Right forelimb (tissue), 1 donor: Measurements from ENCODE around the gene SLC51B.
"Not testable (repeated sequence)": the region's sequence is repeated elsewhere in the genome, so short reads cannot be mapped to it uniquely, and the experiment has no call there.

Experiments used
- DNase-seq: peaks from one replicate; pipeline ENCODE4 v3.0.0-alpha.2; 2018

The SLC51B gene

DNA sequence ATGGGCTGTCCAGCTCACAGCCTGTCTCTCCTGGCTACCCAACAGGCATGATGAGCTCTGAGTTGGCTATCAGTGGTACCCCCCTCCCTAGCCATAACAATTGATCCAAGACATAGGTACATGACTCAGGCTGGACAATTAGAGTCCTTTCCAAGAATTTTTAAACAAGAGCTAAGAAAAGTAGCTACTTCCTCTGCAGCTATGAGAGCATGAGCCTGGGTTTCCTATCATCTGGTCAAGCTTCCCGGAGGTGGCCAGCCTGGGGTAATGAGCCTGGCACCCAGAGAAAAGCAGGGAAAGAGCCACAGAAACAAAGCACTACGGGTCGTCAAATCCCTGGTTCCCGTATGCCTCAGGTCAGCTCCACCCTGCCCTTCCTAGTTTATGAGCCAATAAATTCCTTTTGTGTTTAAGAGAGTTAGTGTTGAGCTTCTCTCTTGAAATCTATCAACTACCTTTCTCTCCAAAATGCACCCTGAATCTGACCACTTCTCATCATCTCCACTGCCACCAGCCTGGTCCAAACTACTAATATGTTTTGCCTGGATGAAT, 2.3 kb upstream of the SLC51B start:
- no peak for DNase-seq

DNA sequence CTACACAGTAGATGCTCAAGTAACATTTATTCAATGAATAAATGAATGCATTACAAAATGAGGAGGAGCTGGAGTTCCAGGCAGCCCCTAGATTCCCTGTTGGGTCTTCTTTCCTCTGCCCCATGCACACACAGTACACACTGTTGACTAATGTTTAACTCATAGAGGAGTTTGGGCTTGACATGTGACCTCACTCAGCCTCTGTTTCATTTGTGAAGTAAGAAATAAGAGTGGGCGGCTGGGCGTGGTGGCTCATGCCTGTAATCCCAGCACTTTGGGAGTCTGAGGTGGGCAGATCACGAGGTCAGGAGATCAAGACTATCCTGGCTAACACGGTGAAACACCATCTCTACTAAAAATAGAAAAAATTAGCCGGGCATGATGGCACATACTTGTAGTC, 969 bp upstream of the SLC51B start:
- not testable (repeated sequence) for DNase-seq

DNA sequence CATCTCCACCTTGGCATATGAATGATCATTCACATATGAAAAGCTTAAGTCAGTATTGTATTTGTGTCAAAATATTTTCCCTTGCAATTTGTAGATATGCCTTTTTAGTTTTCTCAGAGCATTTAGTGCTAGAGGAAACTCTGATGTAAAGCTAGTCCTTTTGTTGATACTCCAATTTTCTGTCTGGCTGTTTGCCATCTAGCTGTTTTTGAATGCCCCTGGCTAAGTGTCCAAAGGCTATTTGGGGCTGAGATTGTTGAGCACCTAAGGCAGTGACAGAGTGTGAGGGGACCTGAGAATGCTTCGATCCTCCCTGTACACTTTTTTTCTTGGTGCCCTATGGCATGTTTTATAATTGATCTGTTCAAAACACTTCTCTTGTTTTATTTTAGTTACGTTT, 3.1 kb downstream of the SLC51B start:
- no peak for DNase-seq

DNA sequence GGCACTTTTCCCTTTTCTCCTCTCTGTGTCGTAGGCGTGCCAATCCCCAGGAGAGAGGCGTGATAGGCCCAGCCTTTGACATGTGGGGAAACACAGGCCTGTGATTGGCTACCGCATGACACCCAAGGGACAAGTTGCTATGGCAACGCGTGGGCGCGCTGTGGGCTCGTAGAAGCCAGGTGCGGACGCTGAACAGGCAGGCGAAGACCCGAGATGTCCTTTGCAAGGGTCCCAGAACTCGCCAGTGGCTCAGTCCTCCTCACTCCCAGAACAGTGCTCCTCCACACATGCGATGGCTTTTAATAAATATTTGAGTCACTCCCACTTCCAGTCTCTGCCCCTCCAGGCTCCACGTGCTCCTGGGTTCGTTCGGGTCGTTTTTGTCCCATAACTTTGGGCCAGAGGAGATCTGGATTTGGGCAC, 4.2 kb downstream of the SLC51B start:
- DNase-seq: peak; percentile 87

DNA sequence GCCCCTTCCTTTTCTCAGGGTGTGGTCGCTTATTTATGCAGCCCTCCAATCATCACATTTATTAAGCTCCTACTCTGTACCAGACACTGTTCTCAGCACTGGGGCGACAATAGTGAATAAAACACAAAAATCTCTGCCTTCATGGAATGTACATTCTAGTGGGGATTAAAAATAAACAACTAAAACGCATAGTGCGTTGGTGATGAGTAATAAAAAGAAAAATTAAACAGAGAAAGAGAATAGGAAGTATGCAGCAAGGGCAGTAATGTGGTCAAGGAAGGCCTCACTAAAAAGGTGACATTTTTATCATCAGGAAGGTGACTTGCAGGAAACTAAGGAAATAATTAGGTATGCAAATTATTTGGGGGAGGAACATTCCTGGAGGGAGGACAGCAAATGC, 5.1 kb downstream of the SLC51B start:
- no peak for DNase-seq

DNA sequence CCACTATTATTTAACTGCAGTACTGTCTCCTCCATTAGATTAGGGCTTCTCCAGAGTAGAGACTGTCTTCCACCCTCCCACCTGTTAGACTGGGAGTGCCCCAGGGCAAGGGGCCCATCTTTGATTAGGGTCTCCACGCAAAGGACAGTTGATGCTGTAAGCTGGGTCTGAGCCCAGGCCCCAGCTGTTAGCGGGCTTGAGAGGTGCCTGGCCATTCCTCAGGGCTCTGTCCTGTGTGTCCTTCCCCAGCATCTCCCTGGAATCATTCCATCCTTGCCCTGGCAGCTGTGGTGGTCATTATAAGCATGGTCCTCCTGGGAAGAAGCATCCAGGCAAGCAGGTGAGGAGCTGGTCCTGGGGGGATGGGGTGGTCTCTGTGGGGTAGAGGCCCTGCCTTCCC, 6.1 kb downstream of the SLC51B start:
- DNase-seq: no peak

DNA sequence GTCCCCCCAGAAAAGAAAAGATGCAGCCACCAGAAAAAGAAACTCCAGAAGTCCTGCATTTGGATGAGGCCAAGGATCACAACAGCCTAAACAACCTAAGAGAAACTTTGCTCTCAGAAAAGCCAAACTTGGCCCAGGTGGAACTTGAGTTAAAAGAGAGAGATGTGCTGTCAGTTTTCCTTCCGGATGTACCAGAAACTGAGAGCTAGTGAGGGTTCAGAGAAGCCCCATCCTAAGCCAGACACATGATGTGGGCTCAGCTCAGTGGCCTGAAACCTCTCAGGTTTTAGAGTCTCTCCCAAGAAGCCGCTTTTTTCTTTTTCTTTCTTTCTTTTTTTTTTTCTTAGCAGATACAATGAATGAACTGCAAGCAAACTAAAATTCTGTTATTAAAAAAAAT, 7.8 kb downstream of the SLC51B start:
- no peak for DNase-seq

DNA sequence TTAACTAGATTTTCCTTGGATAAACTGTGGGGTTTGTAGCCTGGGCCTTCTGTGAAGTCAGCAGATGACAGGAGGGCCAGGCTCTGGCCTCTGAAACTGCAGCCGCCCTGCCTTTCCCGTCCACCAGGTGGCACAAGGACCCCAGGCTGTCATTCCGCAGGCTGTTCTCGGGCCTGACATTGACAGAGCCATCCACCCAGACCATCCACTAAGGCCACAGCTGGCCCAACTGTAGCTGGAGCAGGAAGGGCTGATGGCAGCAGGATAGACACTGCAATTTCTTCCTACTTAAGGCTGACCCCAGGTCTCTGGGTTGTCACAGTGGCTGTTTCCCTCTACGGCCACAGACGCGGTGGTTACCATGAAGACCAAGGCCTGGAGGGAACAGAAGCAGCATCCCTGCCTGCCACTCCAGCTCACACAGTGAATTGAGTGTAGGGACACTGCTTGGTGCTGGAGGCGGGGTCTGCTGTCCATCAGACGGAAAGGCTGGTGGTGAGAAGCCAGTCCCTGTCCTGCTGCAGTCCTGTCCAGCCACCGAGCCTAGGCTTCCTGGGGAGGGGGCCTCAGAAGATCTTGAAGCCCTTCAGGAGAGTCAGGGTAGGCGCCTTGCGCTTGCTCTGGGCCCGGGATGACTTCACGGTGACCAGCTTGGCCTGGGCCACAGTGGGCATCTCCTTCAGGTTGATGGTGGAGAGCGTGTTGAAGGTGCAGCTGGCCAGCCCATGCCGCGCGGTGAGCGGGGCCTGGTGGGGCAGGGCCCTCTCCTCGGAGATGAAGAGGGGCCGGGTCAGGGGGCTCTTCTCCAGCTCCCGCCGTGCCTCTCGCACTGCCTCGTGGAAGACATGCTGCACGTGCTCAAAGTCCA, 9.4 kb downstream of the SLC51B start:
- peak; percentile 86 for DNase-seq

DNA sequence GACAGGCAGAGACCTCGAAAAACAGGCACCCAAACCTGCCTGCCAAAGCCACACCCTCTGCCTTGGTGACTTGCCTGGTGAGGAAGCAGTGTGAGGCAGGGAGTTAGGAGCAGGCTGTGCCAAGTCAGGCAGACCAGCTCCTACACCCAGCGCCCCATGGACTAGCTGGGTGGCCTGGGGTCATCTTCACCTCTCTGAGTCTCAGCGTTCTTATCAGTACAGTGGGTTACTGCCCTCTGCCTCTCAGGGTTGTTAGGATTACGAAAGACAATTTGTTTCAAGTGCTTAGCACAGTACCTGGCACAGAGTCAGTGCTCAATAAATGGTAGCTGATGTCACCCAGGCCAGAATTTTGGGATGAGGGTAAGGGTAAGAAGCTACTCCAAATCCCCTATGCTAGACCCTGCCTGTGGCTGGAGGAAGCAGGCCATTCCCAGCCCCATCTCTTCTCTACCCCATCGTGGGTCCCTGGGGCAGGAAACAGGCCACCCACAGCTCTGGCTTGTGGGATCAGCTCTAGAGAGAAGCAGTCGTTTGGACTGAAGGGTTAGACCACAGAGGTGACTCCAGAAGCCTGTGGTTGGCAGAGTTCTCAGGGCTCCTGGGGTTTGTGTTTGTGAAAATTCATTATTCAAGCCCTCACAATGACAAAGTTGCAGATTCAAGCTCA, 10.1 kb downstream of the SLC51B start:
- no peak for DNase-seq

DNA sequence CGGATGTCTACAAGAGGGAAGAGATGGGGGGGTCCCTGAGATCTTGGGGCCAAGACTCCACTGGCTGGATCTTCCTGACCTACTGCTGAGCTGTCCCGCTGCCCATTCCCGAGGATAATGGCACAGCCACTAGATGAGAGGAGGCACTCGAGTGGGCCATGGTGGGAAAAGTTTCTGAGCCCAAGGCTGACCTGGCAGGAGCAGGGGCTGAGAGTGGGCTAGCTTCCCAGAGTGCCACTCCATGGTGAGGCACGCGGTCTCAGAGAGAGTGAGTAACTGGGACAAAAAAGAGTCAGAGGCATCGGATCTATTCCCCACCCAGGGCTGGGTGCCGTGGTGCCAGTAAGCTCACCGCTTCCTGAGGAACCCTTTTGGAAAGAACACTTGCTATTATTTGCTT, 10.9 kb downstream of the SLC51B start:
- DNase-seq: no peak

DNA sequence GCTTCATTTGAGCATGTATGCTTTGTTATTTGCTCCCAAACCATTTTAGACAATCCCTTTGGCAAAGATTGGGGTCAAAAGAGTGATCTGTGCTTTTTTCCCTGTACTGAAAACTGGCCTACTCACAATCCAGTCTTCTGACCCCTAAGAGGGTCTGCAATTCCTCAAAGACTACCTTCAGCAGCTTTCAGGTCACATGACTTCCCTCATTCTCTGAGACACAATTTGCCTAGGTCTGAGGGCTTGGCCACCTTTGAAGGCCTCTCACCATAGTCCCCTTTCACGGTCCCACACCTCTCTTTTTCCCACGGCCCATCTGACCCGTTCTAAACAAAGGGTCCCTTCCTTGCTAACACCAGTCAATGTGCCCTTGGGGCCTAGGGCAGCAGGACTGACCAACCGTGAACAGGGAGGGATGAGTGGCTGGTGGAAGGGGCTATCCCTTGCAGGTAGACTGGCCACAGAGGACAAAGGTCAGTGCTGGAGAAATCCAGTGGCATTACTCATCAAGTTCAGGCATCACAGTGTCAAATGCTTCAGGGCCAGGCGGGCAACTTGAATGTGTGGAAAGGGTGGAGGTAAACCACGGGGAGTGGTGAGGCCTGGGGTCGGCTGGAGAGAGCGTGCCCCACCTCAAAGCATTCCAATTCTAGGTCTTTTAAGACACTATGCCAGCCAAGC, 11.8 kb downstream of the SLC51B start:
- no peak for DNase-seq

DNA sequence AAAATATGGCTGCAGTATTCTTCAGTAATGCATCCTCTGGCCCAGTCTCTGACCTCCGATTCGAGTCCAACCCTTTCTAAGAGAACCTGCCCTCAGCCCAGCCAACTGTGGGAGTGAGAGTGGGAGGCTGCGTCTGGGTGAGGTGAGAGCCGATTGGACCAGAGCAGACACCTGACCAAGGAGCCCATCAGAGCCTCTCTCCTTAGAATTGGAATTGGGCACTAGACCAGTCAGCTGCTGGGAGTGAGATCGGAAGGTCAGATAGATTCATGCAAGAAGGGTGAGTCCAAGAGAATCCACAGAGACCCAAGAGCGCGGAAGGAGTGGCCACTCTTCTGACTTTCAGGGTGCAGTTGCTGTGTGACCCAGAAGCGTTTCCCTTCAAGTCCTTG, 12.4 kb downstream of the SLC51B start:
- no peak for DNase-seq

DNA sequence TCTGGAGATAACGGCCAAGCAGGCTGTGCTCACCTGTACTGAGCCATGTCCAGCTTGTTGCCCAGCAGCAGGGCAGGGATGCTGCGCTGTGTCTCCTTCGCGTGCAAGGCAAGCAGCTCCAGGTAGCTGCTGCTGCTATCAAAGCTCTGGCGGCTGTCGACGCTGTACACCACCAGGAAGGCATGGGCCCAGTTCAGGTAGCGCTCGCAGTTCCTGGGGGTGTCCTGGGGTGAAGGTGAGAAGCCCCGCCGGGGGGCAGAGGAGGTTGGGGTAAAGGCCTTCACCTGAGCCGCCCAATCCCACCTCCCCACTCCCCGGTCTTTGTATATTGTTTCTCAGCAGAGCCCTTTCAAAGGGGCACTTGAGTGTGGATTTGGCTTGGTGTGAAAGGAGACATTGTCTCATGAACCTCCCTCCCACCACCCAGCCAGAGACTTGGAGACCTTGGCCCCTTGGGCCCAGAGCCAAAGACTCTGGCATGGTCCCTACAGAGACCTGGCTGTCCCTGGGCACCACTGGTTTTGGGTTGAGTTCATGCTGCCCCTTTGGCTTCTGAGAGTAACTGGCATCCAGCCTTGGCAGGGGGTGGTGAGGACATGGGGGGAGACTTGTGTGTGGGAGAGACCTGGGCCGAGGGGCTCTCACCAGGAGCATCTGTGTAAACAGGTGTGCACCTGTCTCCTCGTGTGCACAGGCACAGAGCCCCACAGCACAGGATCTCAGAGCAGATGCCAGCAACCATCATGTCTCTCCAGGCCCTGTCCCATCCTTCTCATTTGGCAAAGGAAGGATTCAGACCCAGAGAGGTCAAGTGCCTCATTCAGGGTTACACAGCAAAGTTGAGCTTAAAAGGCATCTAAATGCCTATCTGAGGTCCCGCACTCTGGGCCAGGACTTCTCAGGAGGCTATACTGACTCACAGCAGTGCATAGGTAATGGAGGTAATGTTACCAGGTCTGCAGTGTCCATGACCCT, 13.5 kb downstream of the SLC51B start:
- DNase-seq: no peak

DNA sequence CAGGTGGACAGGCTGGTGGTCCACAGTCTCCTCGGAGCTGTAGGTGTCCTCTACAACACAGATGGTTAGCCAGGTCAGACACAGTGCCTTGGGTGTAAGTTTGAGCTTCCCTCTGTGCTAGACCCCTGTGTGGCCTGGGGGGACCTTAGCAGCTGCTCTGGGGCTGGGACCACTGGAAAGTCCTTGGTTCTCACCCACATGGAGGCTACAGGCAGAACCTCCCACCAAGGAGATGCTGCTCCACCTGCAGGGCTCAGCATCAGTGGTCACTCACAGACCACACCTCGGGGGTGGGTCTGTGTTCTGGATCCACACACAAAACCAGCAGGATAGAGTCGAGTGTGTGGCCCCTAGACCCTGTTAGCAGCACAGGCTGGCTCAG, 14.2 kb downstream of the SLC51B start:
- DNase-seq: no peak

DNA sequence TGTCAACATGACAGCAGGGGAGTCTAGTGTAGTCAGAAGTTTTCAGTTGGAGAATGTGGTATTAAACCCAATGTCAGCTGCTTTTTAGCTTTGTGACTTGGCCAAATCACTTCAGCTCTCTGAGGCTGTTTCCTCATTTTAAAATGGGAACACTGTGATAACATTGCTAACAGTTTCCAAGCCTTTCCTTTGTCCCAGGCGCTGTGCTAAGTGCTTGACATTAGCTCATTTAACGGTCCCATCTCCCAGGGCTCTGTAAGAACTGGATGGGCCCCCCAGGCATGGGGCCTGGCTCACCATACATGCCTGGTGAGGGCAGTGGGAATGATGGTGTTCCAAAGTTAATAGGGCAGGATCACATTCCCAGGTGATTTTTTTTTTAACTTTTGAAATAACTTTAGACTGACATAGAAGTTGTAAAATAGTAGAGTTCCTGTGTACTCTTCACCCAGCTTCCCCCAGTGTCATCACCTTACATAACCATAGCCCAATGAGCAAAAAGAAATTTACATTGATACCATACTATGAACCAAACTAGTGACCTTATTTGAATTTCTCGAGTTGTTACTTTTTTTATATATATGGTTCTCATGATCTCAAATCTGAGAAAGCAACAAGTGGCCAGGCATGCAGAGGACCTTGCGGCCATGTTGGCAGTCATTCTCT, 14.9 kb downstream of the SLC51B start:
- DNase-seq: no peak

DNA sequence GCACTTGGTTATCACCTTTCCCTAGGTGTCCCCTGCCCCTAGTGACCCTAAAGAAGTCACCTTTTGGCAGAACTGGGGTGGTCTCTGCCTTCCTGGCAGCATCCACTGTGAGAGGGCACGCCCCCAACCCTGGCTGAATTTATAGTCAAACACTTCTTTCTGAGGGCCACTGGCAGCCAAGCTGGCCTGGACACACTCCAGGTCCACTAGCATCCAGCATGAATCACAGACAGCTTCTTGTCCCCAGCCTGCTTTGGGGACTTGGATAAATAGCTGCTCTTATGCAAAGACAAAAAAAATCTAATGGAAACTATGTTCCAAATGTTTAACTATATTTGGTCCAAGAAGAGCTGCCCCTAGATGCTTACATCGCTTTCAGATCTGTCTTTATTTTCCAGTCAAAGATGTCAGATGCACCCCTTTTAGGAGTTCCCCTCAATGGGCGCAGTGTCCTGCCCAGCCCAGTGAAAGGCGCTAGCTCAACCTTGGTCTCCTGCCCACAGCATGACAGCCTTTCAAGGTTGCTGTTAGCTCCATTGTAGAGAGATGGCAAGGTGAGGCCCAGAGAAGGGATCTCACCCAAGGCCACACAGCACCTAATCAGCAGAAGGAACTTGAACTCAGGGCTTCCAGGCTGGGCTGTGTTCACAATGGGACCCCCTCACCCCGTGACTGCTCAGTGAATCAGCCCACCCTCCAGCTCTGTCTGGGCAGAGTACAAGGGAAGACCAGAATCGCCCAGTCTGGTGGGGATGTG, 15.6 kb downstream of the SLC51B start:
- no peak for DNase-seq

DNA sequence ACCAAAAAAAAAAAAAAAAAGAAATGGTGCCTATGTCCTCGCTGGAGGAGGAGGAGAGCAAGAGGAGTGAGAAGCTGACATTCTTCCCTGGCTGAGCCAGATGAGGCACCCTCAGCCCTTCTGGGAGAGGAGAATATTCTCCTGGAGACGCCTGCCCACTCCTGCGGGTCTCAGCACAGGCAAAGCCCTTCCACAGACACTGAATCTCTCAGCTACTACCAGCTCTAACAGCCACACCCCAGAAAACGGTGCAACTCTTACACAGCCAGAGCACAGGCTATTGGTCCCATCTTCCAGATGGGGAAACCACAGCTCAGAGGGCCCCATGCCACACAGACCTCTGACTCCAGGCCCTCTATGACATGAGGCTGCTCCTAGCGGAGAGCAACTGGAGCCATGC, 16.9 kb downstream of the SLC51B start:
- no peak for DNase-seq

DNA sequence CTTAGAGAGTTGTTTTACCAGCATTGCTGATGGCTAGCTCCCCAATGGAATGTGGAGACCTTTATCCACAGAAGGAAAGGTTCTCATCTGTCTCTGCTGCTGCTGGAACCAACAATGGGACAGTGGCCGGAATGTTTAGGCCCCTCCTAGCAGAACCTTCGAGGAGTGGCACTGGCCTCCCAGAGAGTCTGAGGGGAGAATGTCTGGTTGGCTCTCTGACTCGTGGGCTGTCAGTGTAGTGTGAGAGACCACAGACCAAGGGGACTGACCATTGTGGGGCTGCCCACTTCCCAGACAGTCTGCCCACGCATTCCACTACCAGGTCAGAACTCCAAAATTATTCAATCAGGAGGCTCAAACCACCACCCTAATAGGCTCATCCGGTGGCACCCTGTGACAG, 17.5 kb downstream of the SLC51B start:
- DNase-seq: no peak

DNA sequence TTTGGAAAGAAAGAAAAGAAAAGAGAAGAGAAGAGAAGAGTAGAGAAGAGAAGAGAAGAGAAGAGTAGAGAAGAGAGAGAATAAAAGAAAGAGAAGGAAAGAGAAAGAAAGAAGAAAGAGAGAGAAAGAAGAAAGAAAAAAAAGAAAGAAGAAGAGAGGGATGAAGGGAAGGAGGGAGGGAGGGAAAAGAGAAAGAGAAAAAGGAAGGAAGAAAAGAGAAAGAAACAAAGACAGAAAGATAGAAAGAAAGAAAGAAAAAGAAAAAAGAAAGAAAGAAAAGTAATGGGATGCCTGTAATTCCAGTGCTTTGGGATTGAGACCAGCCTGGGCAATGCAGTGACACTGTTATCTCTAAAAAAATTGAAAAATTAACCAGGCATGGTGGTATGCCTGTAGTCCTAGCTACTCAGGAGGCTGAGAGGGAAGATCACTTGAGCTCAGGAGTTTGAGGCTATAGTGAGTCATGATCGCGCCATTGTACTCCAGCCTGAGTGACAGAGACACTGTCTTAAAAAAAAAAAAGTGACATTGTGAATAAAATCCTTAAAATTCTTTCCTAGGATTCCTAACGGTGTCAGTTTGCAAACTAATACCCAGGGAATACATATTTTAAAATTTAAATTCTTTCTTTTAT, 20.9 kb downstream of the SLC51B start:
- no peak for DNase-seq

DNA sequence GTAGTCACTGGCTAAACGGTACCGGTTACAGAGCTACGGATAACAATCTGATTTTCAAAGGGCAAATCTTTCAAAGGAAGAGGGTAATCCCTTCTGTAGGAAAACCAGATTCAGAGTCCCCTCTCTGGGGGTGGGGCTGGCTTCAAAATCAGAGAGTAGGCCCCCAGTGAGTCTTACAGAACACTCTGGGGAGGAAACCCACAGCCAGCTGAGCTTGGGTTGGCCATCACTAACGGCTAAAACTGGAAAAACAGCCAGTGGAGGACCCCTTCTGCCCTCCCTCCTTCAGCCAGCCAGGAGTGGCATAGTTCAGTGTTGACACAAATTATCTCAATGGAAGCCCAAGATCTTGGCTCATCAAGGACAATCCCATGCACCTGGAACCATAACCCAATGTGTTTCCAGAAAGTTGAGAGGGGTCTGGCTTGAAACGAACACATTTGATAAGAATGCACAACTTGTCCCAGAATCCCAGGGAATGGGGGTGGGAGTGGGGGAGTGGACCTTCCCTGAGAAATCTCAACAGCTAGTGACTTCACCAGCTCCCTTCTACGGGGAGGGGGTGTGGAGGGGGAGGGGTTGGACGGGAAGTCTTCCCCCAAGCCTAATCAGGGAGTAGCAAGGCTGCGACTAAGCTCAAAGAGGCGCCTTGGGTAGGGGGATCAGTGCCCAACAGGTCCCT, 21.6 kb downstream of the SLC51B start:
- no peak for DNase-seq
